Measurements from ENCODE around the gene OR10X1. TPM values are rescaled to one million over a fixed set of nuclear protein-coding genes. Genes with fewer than 3 reads are reported as not detected.

Gene OR10X1
- total RNA-seq, 2 experiments from 2014 or later, result not detected

DNA sequence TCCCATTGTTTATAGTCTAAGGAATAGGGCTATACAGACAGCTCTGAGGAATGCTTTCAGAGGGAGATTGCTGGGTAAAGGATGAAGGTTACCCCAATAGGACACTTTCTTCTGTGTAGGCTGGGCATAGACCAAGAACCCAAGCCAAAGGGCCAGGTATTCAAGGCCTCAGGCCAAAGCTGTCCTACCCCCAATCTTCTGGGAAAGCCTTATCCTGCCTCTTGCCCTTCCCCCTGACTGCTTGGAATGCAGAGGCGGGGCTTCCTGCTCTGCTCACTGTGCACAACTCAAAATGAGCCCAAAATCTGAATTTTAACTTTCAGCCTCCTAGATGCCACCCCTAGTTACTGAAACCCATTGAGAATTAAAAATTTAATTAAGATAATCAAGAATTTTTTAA lies 27.6 kb upstream of the OR10X1 start:
- no peaks in the 10 kb centered on the region for H3K9me3 ChIP-seq (ENCODE audit: low read length)
- BruUV-seq (replicated peaks), result no TSS peak

DNA sequence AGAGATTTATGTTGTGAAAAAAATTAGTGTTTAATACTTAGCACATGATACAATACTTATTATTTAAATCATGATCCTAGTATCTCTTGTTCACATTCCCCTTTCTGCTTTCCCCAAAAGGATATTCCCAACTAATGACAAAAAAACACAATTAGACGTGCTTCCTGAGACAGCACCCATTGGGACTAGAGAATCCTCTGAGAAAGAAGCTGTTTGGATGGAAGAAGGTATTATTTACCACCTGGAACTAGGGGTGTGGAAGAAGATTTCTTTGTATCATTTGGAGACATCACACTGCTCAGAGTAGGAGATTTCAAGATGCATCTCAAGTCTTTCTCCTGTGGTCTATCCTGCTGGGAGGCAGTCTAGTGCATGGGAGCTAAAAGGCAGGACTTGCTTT lies 25.3 kb upstream of the OR10X1 start, which contains the start of gene OR10Z1:
TSS of gene OR10Z1 (plus strand) at position 301 of the 400 bp plus-strand sequence. CDS start 1,171 bp downstream, outside the sequence.
- no peaks in the 10 kb centered on the region for H3K79me2 ChIP-seq (ENCODE audit: insufficient read depth, low read depth, low read length)
- no peaks in the 10 kb centered on the region for H3K9me2 ChIP-seq (ENCODE audit: insufficient read depth, low read length)
- H4K20me1 ChIP-seq (ENCODE audit: insufficient read depth, low read length), result no peaks in the 10 kb centered on the region
- no peak within 1 kb of the TSS for H3K4me3 ChIP-seq (ENCODE audit: low read depth, low read length, poor library complexity, severe bottlenecking)
- H3K9me3 ChIP-seq (ENCODE audit: low read length), result no peaks in the 10 kb centered on the region
- H3K4me1 ChIP-seq (ENCODE audit: insufficient read depth, low read length, poor library complexity, severe bottlenecking), result no peaks in the 10 kb centered on the region
- no peak for TF ChIP-seq EZH2phosphoT487 (IDR thresholded peaks at IDR 0.05; ENCODE audit: borderline replicate concordance, low read depth, low read length)
- TF ChIP-seq, protein P1, sequence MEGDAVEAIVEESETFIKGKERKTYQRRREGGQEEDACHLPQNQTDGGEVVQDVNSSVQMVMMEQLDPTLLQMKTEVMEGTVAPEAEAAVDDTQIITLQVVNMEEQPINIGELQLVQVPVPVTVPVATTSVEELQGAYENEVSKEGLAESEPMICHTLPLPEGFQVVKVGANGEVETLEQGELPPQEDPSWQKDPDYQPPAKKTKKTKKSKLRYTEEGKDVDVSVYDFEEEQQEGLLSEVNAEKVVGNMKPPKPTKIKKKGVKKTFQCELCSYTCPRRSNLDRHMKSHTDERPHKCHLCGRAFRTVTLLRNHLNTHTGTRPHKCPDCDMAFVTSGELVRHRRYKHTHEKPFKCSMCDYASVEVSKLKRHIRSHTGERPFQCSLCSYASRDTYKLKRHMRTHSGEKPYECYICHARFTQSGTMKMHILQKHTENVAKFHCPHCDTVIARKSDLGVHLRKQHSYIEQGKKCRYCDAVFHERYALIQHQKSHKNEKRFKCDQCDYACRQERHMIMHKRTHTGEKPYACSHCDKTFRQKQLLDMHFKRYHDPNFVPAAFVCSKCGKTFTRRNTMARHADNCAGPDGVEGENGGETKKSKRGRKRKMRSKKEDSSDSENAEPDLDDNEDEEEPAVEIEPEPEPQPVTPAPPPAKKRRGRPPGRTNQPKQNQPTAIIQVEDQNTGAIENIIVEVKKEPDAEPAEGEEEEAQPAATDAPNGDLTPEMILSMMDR (conservative IDR thresholded peaks at IDR 0.05; ENCODE audit: low read length), result no peak
- intact Hi-C loops (cut with micrococcal nuclease; ENCODE audit: unreplicated experiment), result loop anchor here (10.0 kb wide), 1 partner anchor 70 kb away; no protein-coding TSS in a partner anchor
- H3K36me3 ChIP-seq (ENCODE audit: insufficient read depth, low read length), result no peaks in the 10 kb centered on the region
- ChIA-PET CTCF (ENCODE audit: unreplicated experiment) (no interaction called here), POLR2A (no interaction called here)
- BruUV-seq (replicated peaks), result no TSS peak
- no peak for DNase-seq (ENCODE audit: low spot score)
- H2AFZ ChIP-seq (ENCODE audit: low read length), result no peak within 1 kb of the TSS
- no peak within 1 kb of the TSS for H3K27ac ChIP-seq (ENCODE audit: low read depth, low read length, poor library complexity, severe bottlenecking)
- no peak within 1 kb of the TSS for H3K4me2 ChIP-seq (ENCODE audit: low read length)

More for the DNA sequence above, 27.6 kb upstream of the OR10X1 start:
- no peak overlapping the region for H3K4me3 ChIP-seq (ENCODE audit: low read depth, low read length, poor library complexity, severe bottlenecking)
- intact Hi-C loops (cut with micrococcal nuclease; ENCODE audit: unreplicated experiment), result loop anchor here (10.0 kb wide), 1 partner anchor 72 kb away; no protein-coding TSS in a partner anchor
- no peak overlapping the region for H3K4me2 ChIP-seq (ENCODE audit: low read length)
- CTCF ChIA-PET (ENCODE audit: unreplicated experiment), result no interaction called here
- no peaks in the 10 kb centered on the region for H4K20me1 ChIP-seq (ENCODE audit: insufficient read depth, low read length)
- DNase-seq (ENCODE audit: low spot score), result no peak
- no peaks in the 10 kb centered on the region for H3K79me2 ChIP-seq (ENCODE audit: insufficient read depth, low read depth, low read length)
- H3K9me2 ChIP-seq (ENCODE audit: insufficient read depth, low read length), result no peaks in the 10 kb centered on the region
- H2AFZ ChIP-seq (ENCODE audit: low read length), result no peak overlapping the region
- no peaks in the 10 kb centered on the region for H3K4me1 ChIP-seq (ENCODE audit: insufficient read depth, low read length, poor library complexity, severe bottlenecking)
- TF ChIP-seq, protein P1 (conservative IDR thresholded peaks at IDR 0.05; ENCODE audit: low read length), result no peak
- no peak for TF ChIP-seq EZH2phosphoT487 (IDR thresholded peaks at IDR 0.05; ENCODE audit: borderline replicate concordance, low read depth, low read length)
- POLR2A ChIA-PET, result no interaction called here
- no peaks in the 10 kb centered on the region for H3K36me3 ChIP-seq (ENCODE audit: insufficient read depth, low read length)
- no peak overlapping the region for H3K27ac ChIP-seq (ENCODE audit: low read depth, low read length, poor library complexity, severe bottlenecking)

DNA sequence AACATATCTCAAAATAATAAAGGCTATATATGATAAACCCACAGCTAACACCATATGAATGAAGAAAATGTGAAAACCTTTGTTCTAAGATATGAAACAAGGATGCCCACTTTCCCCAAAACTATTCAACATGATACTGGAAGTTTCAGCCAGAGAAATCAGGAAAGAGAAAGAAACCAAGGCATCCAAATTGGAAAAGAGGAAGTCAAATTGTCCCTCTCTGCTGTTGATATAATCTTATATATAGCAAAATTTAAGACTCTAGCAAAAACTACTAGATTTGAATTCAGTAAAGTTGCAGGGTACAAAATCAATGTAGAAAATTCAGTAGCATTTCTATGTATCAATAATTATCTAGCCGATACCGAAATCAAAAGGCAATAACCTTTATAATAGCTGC lies 21.0 kb upstream of the OR10X1 start:
- no TSS peak for BruUV-seq (replicated peaks)
- CTCF ChIA-PET (ENCODE audit: unreplicated experiment), result no interaction called here

More for the DNA sequence above, 21.0 kb upstream of the OR10X1 start:
- Histone ChIP-seq H4K20me1 (ENCODE audit: insufficient read depth, low read length) (no peaks in the 10 kb centered on the region), H3K4me2 (ENCODE audit: low read length) (no peak overlapping the region), H3K36me3 (ENCODE audit: insufficient read depth, low read length) (no peaks in the 10 kb centered on the region), H3K27ac (ENCODE audit: low read depth, low read length, poor library complexity, severe bottlenecking) (no peak overlapping the region), H3K9me3 (ENCODE audit: low read length) (no peaks in the 10 kb centered on the region), H3K9me2 (ENCODE audit: insufficient read depth, low read length) (no peaks in the 10 kb centered on the region), H3K79me2 (ENCODE audit: insufficient read depth, low read depth, low read length) (no peaks in the 10 kb centered on the region), H2AFZ (ENCODE audit: low read length) (no peak overlapping the region), H3K4me1 (ENCODE audit: insufficient read depth, low read length, poor library complexity, severe bottlenecking) (no peaks in the 10 kb centered on the region), H3K4me3 (ENCODE audit: low read depth, low read length, poor library complexity, severe bottlenecking) (no peak overlapping the region)
- DNase-seq (ENCODE audit: low spot score), result no peak
- no peak for TF ChIP-seq EZH2phosphoT487 (IDR thresholded peaks at IDR 0.05; ENCODE audit: borderline replicate concordance, low read depth, low read length)
- TF ChIP-seq, protein P1 (conservative IDR thresholded peaks at IDR 0.05; ENCODE audit: low read length), result no peak
- intact Hi-C loops (cut with micrococcal nuclease; ENCODE audit: unreplicated experiment), result loop anchor here (10.0 kb wide), 1 partner anchor 66 kb away; no protein-coding TSS in a partner anchor
- POLR2A ChIA-PET, result interaction anchor here (0.6 to 0.7 kb wide), 2 partner anchors 9 to 720 kb away, joined by 3 read pairs; no protein-coding TSS in a partner anchor
